A549 (cell line): ENCODE results near the gene IGF1. TPM values are rescaled to one million over a fixed set of nuclear protein-coding genes. Genes with fewer than 3 reads are reported as not detected.

Source experiments
- ATAC-seq, 2 experiments: fragments of 200-7000 bp in 1 of 2; fragments of >200 bp in 1 of 2; cut with Nextera tagmentation in 1 of 2; cut with Tn5 transposase in 1 of 2; 3 replicates each; pipeline versions ENCODE4 v1.8.0 to v1.9.1; 2018 to 2020; ENCODE audit warnings: mild to moderate bottlenecking in 1 of 2, moderate library complexity in 1 of 2
- CTCF ChIA-PET: fragments of 300-600 bp; sonication (Branson Sonifier 250); formaldehyde crosslinking; extraction: SDS; loops from one replicate; lab custom pipeline; 2021; ENCODE audit warnings: antibody characterized with exemption, inconsistent platforms; lab: Yijun Ruan, JAX
- POLR2A ChIA-PET: fragments of 350-600 bp; formaldehyde crosslinking; extraction: SDS; loops from one replicate; lab custom pipeline; 2021; ENCODE audit warnings: antibody characterized with exemption, inconsistent platforms; lab: Yijun Ruan, JAX
- DNase-seq, 2 experiments: peaks; one replicate each; pipeline versions ENCODE4 v3.0.0 to v3.0.0-alpha.2; 2011 to 2016; ENCODE audit warnings: low read depth in 1 of 2, low spot score in 1 of 2
- FAIRE-seq: peaks from 2 replicates; lab custom pipeline; 2011; peaks lifted over from hg19 to GRCh38; lab: Jason Lieb, UNC
- H3K27ac ChIP-seq, 2 experiments: fragments of >200 bp; sonication (Bioruptor Twin); formaldehyde crosslinking; 3 replicates each; pipeline ENCODE4 v1.5.1; 2016 to 2017
- H3K4me1 ChIP-seq: fragments of >200 bp; sonication (Bioruptor Twin); formaldehyde crosslinking; 3 replicates; pipeline ENCODE4 v1.6.1; 2016
- H3K4me2 ChIP-seq: fragments of >200 bp; sonication (Bioruptor Twin); formaldehyde crosslinking; 3 replicates; pipeline ENCODE4 v1.6.1; 2016
- H3K4me3 ChIP-seq: fragments of >200 bp; sonication (Bioruptor Twin); formaldehyde crosslinking; 3 replicates; pipeline ENCODE4 v1.5.1; 2016
- H3K9me3 ChIP-seq: fragments of >200 bp; sonication (Bioruptor Twin); formaldehyde crosslinking; 3 replicates; pipeline ENCODE4 v1.6.1; 2016
- BCL3 ChIP-seq: fragments of >200 bp; sonication (Bioruptor Twin); formaldehyde crosslinking; IDR thresholded peaks from 3 replicates; pipeline ENCODE4 v1.6.1; 2016
- BHLHE40 ChIP-seq: IDR thresholded peaks from 2 replicates; pipeline ENCODE4 v1.6.1; 2012; ENCODE audit warnings: low read depth, low read length, inconsistent platforms
- CBX2 ChIP-seq: fragments of 200-600 bp; sonication (generic); IDR thresholded peaks from 2 replicates; pipeline ENCODE4 v1.6.1; 2016; ENCODE audit warnings: low read depth, mild to moderate bottlenecking, borderline replicate concordance
- EHMT2 ChIP-seq: fragments of 200-600 bp; sonication (generic); IDR thresholded peaks from 2 replicates; pipeline ENCODE4 v1.6.1; 2016; ENCODE audit warnings: antibody characterized with exemption, low read depth, mild to moderate bottlenecking, moderate library complexity
- FOSB ChIP-seq: fragments of 250-450 bp; sonication (Bioruptor Pico); IDR thresholded peaks from 2 replicates; pipeline ENCODE4 v1.5.0; 2020; ENCODE audit warnings: mild to moderate bottlenecking, moderate library complexity
- FOXS1 ChIP-seq: fragments of 250-450 bp; sonication (Bioruptor Pico); IDR thresholded peaks from 2 replicates; pipeline ENCODE4 v1.5.0; 2020; ENCODE audit warnings: mild to moderate bottlenecking, moderate library complexity
- GATA3 ChIP-seq: IDR thresholded peaks from 2 replicates; pipeline ENCODE4 v1.6.1; 2012; ENCODE audit warnings: borderline replicate concordance
- HDAC2 ChIP-seq: fragments of 200-600 bp; sonication (generic); IDR thresholded peaks from 2 replicates; pipeline ENCODE4 v1.6.1; 2016
- JUNB ChIP-seq: fragments of >200 bp; sonication (Bioruptor Twin); formaldehyde crosslinking; IDR thresholded peaks from 2 replicates; pipeline ENCODE4 v1.6.1; 2016
- MAX ChIP-seq: IDR thresholded peaks from 2 replicates; pipeline ENCODE4 v1.6.1; 2012
- MAZ ChIP-seq: fragments of 150-350 bp; IDR thresholded peaks from 2 replicates; pipeline ENCODE4 v1.6.1; 2014; ENCODE audit warnings: antibody characterized with exemption, low read depth, low read length, borderline replicate concordance
- MYC ChIP-seq: IDR thresholded peaks from 2 replicates; pipeline ENCODE4 v1.6.1; 2012; ENCODE audit warnings: mild to moderate bottlenecking, inconsistent platforms, low read length, improper control_type of control experiment, borderline replicate concordance
- NPAS2 ChIP-seq: fragments of 250-450 bp; sonication (Bioruptor Pico); IDR thresholded peaks from 2 replicates; pipeline ENCODE4 v1.8.0; 2022; ENCODE audit warnings: mild to moderate bottlenecking, moderate library complexity, borderline replicate concordance
- PHF8 ChIP-seq: fragments of 200-600 bp; sonication (generic); IDR thresholded peaks from 2 replicates; pipeline ENCODE4 v1.6.1; 2016; ENCODE audit warnings: low read depth, mild to moderate bottlenecking, antibody characterized with exemption, moderate library complexity, borderline replicate concordance
- RAD21 ChIP-seq, 2 experiments: fragments of >200 bp in 1 of 2; sonication (Bioruptor Twin) in 1 of 2; formaldehyde crosslinking in 1 of 2; IDR thresholded peaks in 1 of 2; conservative IDR thresholded peaks in 1 of 2; 2 replicates in 1 of 2; 3 replicates in 1 of 2; pipeline ENCODE4 v1.6.1; 2012 to 2018; ENCODE audit warnings: inconsistent platforms in 1 of 2
- RARB ChIP-seq: fragments of 250-450 bp; sonication (Bioruptor Pico); IDR thresholded peaks from 2 replicates; pipeline ENCODE4 v1.8.0; 2021; ENCODE audit warnings: mild to moderate bottlenecking, moderate library complexity
- REST ChIP-seq: fragments of 200-600 bp; sonication (generic); IDR thresholded peaks from 2 replicates; pipeline ENCODE4 v1.6.1; 2016; ENCODE audit warnings: antibody characterized with exemption, mild to moderate bottlenecking, moderate library complexity
- ZNF302 ChIP-seq: fragments of 250-450 bp; sonication (Bioruptor Pico); IDR thresholded peaks from 2 replicates; pipeline ENCODE4 v1.9.0; 2021; ENCODE audit warnings: inconsistent platforms, mild to moderate bottlenecking, moderate library complexity
- WGBS: methylation state at CpG from one replicate; pipeline ENCODE4 v1.1.6; 2017; ENCODE audit errors: missing lambda C conversion rate; 5-methylcytosine and 5-hydroxymethylcytosine counted together
- polyA plus RNA-seq, 4 experiments: library from polyadenylated mRNA; depleted of rRNA in 3 of 4; stranded (reverse); fragments of >200 nt; fragmentation: RNase III in 1 of 4; extraction: RNeasy Plus Mini Kit Qiagen cat#74134 plus additional on column Dnase treatment in 1 of 4; gene quantifications; 2 replicates in 3 of 4; 3 replicates in 1 of 4; pipeline ENCODE4 v1.2.3, GENCODE V29; 2011 to 2017
- TF ChIP-seq, protein P1 (sequence below): fragments of >200 bp; sonication (Bioruptor Twin); formaldehyde crosslinking; IDR thresholded peaks from 3 replicates; pipeline ENCODE4 v1.5.1; 2016

Gene IGF1
- polyA plus RNA-seq, 2 of the 4 experiments (the other 2 are of a cell fraction) = 0.16 TPM; not detected in 1

GRCh38 chr12:102504871-102505270 is 24.5 kb upstream of the IGF1 start (continued):
- no peak for TF ChIP-seq BHLHE40
- TF ChIP-seq, all 56 proteins: peak for 0

DNA sequence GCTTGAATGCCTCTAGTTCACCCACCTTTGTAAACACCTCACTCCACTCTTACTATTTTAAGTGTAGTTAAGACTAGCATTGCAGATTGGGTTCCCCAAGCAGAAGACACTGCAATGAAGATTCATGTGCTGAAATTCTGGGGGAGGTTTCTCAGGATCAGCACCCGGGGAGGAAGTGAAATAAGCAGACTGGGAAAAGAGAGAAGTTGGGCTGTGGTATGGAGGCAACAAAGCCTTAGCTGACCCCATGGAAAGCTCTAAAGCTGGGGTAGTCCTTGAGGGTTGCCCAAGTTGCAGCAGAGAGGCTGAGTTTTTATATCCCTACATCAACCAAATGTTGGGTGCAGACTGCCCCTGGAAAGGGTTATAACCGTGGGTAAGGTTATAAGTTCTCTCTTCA is 23.9 kb upstream of the IGF1 start:
- ATAC-seq = no peak
- TF ChIP-seq GATA3 (no peak), FOSB (no peak), PHF8 (no peak), MAZ (no peak), RAD21 (conservative IDR thresholded peaks at IDR 0.05 in 1 of 2, IDR thresholded peaks at IDR 0.05 in 1 of 2) (no peak), JUNB (no peak), ZNF302 (CRISPR knock-in tag) (no peak), REST (no peak), HDAC2 (no peak), MYC (no peak), RARB (CRISPR knock-in tag) (no peak), CBX2 (no peak), MAX (no peak)
- TF ChIP-seq, protein P1, sequence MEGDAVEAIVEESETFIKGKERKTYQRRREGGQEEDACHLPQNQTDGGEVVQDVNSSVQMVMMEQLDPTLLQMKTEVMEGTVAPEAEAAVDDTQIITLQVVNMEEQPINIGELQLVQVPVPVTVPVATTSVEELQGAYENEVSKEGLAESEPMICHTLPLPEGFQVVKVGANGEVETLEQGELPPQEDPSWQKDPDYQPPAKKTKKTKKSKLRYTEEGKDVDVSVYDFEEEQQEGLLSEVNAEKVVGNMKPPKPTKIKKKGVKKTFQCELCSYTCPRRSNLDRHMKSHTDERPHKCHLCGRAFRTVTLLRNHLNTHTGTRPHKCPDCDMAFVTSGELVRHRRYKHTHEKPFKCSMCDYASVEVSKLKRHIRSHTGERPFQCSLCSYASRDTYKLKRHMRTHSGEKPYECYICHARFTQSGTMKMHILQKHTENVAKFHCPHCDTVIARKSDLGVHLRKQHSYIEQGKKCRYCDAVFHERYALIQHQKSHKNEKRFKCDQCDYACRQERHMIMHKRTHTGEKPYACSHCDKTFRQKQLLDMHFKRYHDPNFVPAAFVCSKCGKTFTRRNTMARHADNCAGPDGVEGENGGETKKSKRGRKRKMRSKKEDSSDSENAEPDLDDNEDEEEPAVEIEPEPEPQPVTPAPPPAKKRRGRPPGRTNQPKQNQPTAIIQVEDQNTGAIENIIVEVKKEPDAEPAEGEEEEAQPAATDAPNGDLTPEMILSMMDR = no peak
- FAIRE-seq = no peak
- WGBS = 33% methylated on average over 2 of the region's 2 CpGs
- Histone ChIP-seq H3K4me3 (no peak overlapping the region), H3K4me1 (no peaks in the 10 kb centered on the region), H3K27ac (no peak overlapping the region), H3K9me3 (no peaks in the 10 kb centered on the region), H3K4me2 (no peak overlapping the region)
- DNase-seq = no peak
- POLR2A ChIA-PET = no interaction called here
- CTCF ChIA-PET = interaction anchor here (0.7 kb wide), 1 partner anchor 236 kb away, joined by 3 read pairs; no protein-coding TSS in a partner anchor

DNA sequence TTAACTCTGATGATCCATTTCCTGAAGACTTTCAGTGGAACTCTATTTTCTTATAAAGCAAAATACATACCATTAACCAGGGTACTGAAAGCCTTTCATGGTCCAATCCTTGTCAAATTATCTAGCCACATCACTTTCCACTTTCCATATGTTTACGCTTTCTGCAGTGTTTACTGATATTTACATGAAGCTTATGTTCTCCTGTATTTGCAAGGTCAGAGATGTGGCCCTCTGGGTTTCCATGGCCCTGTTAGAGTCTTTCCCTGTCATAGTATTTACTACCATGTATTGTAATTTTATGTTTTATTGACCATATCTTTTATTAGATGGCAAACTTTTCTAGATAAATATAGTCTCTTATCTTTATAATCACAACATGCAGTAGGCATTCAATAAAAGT is 23.5 kb upstream of the IGF1 start:
- CTCF ChIA-PET = no interaction called here
- no peak for ATAC-seq
- Histone ChIP-seq H3K4me1 (no peaks in the 10 kb centered on the region), H3K27ac (no peak overlapping the region), H3K4me3 (no peak overlapping the region), H3K9me3 (no peaks in the 10 kb centered on the region), H3K4me2 (no peak overlapping the region)
- TF ChIP-seq FOXS1 (CRISPR knock-in tag) = no peak
- TF ChIP-seq EHMT2 = no peak
- no peak for TF ChIP-seq NPAS2 (CRISPR knock-in tag)
- TF ChIP-seq BCL3 = no peak
- POLR2A ChIA-PET = no interaction called here
- WGBS = 0% methylated on average over 1 of the region's 1 CpG
- FAIRE-seq = no peak
- no peak for DNase-seq
